Ramos (cell line): ENCODE results near the gene DDX23.

ENCODE experiments used
- in situ Hi-C: fragments of 300-500 bp; cut with MboI; formaldehyde crosslinking; loops from one replicate; pipeline ENCODE4 v1.14.3; 2022; ENCODE audit warnings: low sequenced_read_pairs; ENCODE audit not compliant: unreplicated experiment

Gene DDX23

GRCh38 chr12:48807981-48808380 lies 44.0 kb downstream of the DDX23 start:
- in situ Hi-C loops, result no loop called here

DNA sequence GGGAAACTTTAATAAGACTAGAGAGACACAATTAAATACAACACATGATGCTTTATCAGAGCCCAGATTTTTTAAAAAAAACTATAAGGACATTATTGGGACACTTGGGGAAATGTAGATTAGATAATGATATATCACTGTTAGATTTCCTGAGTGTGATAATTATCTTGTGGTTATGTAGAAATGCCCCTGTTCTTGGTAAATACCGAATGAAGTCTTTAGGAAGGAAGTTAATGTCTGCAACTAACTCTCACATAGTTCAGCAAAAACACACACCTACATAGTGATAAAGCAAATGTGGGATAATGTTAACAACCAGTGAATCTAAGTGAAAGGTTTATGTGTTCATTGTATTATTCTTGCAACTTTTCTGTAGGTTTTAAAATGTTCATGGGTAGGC lies 48.3 kb downstream of the DDX23 start:
- in situ Hi-C loops, result no loop called here

DNA sequence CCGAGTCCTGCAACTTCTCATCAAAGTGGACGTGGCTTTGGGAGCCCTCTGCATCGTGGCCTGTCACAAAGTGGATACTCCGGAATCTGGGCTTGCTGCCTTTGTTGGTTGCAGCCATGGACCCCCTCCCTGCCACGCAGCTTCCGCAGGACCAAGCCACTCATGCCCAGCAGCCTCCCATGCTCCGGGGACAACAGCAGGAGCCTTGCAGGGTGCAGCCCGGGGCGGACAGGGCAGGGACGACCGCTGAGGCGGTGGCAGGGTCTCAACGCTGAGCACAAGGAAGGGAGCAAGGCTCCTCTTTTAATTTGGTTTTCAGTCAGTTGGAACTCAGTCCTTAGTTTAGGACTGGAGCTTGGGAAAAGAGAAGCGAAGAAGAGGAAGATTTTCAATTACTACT lies 51.0 kb downstream of the DDX23 start:
- in situ Hi-C loops, result no loop called here

DNA sequence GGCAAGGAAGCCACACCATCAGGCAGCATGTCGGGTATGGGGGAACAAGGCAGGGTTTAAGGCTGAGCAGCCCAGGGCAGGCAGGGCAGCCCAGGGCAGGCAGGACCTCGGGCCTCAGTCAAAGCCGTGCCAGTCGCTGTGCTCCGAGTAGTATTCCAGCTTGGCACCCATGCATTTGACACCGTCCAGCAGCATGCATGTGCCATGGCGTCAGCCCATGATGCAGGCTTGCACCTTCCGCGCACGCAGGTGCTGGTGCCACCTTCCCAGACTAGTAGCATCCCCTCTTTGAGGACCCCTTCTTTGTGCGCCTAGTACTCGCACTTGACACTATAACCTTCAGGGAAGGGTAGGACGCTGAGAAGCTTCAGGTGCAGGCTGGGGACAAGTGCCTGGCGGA lies 51.5 kb downstream of the DDX23 start:
- in situ Hi-C loops, result no loop called here

GRCh38 chr12:48796976-48797375 lies 55.0 kb downstream of the DDX23 start:
- in situ Hi-C loops, result loop anchor here (5.0 kb wide), 1 partner anchor 45 kb away; no protein-coding TSS in a partner anchor

DNA sequence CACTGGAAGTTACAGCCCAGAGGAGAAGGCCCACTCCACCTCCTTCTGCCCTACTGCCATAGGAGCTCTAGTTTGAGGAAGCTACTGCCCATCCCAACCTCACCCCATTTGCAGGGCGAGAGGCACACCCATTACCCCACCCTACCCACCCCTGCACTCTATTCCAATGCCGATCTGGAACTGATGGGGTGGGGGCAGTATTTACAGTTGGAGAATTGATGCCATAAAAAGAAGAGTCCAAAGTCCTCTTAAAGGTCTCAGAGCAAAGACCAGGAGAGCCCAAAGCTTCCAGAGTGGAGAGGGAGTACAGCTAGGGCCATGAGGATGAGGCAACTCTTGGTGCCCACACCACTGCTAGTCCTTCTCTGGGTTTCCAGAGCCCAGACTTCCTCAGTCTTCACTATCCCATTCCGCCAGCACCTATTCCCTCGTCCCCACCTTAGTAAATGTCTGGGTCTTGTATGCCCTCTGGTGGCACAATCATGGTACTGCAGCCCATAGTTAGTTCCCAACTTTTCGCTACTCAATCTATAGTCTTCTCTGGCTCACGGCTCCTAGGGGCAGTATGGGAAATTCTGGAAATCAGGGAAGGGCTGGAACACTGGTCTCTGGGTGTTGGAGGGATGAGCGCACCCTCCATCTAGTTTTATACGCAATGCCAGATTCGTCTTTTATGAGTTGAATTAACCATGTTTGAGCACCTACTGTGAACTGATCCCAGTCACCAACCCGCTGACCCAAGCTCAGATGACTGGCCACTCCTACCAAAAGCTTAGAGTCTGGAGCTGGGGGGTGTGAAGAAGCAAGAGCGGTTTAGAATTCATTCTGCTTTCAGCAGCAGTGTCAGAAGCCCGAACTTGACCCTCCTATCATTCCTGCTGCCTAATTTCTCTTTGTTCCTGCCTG lies 56.2 kb downstream of the DDX23 start:
- in situ Hi-C loops, result loop anchor here (5.0 kb wide), 1 partner anchor 44 kb away; no protein-coding TSS in a partner anchor

DNA sequence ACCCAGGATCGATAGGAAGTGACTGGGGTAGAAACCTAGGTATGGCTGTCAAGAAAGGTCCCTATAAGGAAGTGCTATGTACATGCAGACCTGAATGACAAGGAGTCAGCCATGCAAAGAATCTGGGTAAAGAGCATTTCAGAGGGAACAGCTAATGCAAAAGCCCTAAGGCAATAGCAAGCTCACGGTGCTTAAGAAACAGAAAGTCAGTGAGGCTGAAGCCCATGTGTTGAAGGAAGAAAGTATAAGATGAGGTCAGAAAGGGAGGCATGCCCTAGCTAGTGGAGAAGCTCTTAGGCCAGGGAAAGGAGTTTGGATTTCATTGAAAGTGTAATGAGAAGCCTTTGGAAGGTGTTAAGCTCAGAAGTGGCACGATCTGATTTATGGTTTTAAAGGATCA lies 57.1 kb downstream of the DDX23 start:
- in situ Hi-C loops, result loop anchor here (5.0 kb wide), 1 partner anchor 43 kb away; no protein-coding TSS in a partner anchor

- in situ Hi-C loops, result no loop called here
These were observed 58.3 kb downstream of the DDX23 start for GRCh38 chr12:48793696-48794095.

GRCh38 chr12:48789858-48790326 lies 62.1 kb downstream of the DDX23 start:
- in situ Hi-C loops, result no loop called here

- in situ Hi-C loops, result no loop called here
These were observed 62.8 kb downstream of the DDX23 start, which contains the start of gene ADCY6 for GRCh38 chr12:48788854-48789775. ADCY6 (minus strand) TSS chr12:48789089; CDS start chr12:48783434, 5,655 bp downstream.

DNA sequence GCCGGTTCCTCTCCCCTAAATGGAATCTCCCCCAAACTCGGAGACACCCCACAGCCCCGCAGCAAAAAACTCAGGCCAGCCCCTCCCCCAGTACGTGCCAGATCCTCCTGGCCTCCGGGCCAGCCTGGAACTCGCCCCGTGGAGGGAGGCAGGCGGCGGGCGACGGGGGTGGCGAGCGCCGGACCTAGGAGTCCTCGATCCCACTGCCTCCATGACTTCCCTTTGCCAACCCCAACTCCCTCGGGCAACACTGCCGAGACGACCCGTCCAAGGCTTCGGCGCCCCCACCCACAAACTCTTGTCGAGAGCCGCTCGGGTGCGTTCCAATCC lies 63.5 kb downstream of the DDX23 start:
- in situ Hi-C loops, result no loop called here

DNA sequence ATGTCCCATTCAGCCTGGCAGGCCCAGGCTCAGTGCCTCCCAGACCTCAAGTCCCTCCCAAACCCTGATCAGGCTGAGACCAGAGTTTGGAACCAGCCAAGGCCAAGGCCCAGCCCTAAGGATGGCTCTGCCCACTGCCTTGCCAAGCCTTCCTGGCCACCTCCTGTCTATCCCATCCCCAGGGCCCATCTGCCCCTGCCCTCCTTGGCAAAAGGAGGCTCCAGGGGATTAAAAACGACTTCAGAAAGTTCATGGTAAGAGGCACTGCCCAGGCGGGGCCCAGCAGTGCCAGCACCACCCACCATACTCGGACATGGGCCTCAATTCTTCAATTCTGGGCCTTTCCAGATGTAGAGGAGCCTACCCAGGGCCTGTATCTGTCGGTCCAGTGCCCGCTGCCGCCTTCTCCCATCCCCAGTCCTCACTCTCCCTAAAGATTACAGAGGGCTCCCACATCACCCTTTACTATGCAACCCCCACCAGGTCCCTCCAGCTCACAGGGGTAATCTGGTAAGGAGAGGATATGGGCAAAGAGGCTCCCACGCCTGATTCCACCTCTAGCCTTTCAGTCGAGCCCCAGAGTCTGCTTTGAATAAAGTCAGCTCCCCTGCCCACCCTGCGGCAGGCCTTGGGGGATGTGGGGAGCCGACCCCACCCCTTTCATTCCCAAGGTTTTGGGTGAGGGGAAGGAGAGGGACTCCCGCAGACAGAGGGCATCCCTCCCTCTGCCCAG lies 64.0 kb downstream of the DDX23 start:
- in situ Hi-C loops, result no loop called here

GRCh38 chr12:48786591-48787544 lies 65.1 kb downstream of the DDX23 start:
- in situ Hi-C loops, result no loop called here

DNA sequence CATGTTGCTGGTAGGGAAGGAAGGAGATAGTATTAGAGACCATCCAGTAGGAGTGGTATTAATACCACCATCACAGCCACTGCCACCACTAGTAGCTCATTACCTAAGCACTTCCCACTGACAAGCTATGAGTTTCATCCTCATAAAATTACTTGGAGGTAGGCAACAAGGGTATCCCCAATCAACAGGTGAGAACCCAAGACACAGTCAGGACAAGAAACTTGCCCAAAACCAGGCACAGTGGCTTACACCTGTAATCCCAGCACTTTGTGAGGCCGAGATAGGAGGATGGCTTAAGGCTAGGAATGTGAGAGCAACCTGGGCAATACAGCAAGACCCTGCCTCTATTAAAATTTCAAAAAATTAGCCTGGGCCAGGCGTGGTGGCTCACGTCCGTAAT lies 68.5 kb downstream of the DDX23 start:
- in situ Hi-C loops, result no loop called here

DNA sequence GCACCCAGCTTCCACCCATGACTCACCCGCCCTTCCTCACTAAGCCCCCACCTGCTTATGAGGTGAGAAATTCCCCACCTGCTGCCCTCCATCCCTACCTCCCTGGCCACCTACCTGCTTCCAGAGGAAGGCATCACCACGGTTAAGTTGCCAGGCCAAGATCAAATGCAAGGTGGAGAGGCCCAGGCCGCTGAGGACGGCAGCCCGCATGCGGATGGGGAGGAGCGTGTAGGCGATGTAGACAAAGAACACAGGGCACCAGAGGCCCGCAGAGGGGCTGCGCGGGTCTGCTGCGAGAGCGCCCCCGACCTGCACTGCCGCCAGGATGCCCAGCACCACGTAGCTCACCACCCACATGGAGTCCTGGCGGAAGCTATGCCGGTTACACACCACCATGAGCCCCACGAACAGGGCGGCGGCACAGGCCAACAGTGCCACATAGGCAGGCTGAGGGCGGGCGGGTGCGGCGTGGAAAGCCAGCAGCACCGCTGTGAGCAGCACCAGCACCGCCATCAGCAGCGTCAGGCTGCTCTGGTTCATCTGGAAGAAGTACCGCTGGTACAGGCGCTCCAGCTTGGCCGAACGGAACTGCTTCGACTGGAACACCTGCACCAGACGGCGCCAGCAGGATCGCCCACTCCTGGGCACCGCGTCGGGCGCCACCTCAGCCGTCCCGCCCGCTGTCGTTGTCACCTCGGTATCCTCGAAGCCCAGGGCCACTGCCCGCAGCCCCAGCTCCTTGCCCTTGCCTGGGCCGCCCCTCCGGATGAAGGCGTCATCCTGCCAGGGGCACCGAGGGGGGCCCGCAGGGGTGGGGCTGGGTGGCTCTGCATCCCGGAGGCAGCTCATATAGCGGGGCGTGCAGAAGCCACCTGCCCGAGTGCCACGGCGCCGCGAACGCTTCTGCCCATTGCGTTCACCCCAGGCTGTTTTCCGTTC lies 69.2 kb downstream of the DDX23 start:
- in situ Hi-C loops, result no loop called here

DNA sequence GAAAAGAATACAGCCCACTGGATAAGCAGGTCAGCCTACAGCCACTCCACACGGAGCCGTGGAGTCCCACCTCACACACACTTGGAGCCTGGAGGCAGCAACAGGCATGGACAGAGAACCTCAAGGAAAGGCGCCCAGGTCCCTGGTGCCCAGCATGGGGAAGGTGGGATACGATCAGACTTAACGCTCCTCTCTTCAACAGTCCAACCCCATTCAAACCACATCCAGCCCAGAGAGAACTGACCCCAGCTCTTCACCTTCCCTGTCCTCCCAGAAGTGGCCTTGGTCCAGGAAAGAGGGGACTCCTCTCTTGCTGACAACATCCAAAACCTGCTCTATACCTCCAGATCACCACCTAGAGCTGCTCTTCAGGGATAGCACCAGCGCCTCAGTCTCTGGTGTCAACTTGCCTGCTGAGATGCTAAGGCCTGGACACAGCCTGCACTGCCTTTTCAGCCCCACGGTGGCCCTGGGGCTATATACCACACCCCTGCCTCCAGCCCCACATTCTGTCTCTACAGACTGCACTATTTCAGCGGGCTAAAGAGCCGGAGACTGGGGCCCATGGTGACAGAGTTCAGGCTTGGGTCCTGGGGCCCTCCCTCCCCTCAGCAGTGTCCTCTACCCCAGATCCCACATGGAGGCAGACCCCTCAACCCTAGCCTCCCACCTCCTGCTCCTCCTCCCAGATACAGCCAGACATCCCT lies 70.1 kb downstream of the DDX23 start:
- in situ Hi-C loops, result no loop called here

DNA sequence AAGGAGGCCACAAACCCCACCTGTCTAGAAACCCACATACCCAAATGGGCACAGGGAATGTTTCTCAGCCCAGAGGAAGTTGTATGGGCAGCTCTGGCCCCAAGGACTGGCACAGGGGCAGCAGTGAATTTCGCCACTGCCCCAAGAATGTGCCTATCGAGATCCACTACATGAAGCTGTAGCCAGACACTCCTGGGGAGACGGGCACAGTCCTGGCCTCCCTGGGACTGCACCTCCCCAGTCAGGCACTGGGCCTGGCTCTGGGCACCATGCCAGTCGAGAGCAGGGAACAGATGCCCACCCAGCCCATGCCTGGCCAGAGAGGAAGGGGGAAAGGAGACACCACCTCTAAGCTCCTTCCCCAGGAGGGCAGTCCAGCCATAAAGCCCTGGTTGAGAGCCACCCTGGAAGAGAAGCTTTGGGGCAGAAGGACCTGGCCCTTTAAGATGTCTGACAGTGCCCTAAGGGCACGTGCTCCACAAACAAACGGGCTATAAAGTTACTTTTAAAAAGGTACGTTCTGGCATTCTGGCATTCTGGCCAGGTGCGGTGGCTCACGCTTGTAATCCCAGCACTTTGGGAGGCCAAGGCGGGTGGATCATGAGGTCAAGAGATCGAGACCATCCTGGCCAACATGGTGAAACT lies 71.5 kb downstream of the DDX23 start:
- in situ Hi-C loops, result no loop called here
